NCI-H2107 treated with DMSO at 0.1 percent for 48 hours (cell line): ENCODE data around the gene SLC17A9.
A peak's percentile ranks its signal among the peaks of the same experiment; 100 is the strongest.

Source experiments
- DNase-seq: peaks from one replicate; lab custom pipeline; 2025; ENCODE audit not compliant: unreplicated experiment; lab: John Stamatoyannopoulos, UW

Gene SLC17A9

GRCh38 chr20:62937268-62938104 is 15.0 kb upstream of the SLC17A9 start:
- peak; percentile 87 for DNase-seq

DNA sequence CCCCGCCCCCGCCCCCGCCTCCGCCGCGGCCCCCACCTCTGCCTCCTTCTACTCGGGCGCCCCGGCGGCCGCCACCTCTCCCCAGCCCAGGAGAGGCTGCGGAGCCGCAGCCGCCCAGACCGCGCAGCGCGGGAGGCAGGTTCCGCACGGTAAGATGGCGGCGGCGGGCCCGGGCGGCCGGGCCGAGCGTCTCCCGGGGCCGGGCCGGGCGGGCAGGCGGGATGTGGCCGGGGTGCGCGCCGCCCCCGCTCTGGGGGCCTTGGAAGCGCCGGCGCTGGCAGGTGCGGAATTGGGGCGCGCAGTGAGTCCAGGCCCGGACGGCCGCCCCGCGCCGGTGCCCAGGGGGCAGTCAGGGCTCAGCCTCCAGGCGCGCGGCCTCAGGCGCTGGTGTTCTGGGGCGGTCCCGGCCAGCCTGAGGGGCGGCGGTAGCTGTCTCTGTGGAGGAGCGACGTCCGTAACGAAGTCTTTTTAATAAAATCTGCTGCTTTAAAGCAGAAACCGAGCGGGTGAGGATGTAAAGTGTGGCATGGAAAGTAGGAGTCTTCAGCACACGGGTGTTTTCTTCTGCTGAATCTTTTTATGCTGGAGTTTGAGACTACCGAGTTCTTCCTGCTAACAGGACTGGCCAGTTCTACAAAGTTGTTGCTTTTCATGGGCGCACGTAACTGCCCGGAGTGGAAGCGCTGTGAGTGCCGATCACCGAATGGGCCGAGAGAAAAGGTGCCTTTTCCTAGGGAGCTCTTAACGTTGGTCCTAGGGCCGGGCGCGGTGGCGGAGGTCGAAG is 14.2 kb upstream of the SLC17A9 start, which contains the start of gene GID8:
Gene GID8, plus strand, starts transcription at position 43 of the 784 bp plus-strand sequence. CDS start 3,356 bp downstream, outside the sequence.
- peak; percentile 12 for DNase-seq

GRCh38 chr20:62940875-62941274 is 11.6 kb upstream of the SLC17A9 start:
- no peak for DNase-seq

GRCh38 chr20:62941792-62942191 is 10.7 kb upstream of the SLC17A9 start:
- no peak for DNase-seq

DNA sequence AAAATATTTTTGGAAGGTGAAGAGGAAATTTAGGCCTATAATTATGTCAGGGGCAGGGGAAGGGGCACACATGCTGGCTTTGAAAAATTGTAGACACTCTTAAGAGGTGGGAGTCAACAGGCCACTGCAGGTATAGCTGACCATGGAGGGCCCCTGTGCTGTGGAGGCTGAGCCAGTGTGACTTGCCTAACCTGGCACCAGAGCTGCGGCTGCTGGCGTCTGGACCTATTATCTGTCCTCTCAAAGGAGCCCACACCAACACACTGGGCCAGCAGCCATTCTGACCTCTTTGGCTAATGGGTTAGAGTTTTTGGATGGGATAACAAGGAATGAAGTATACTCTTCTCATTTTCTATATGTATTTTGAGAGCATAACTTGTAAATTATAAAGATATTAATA is 10.1 kb upstream of the SLC17A9 start:
- no peak for DNase-seq

- DNase-seq = no peak
Observed at GRCh38 chr20:62943396-62943795, 9.1 kb upstream of the SLC17A9 start.

- DNase-seq = no peak
Observed at GRCh38 chr20:62944184-62944583, 8.3 kb upstream of the SLC17A9 start.

GRCh38 chr20:62944746-62945145 is 7.8 kb upstream of the SLC17A9 start:
- DNase-seq = no peak

DNA sequence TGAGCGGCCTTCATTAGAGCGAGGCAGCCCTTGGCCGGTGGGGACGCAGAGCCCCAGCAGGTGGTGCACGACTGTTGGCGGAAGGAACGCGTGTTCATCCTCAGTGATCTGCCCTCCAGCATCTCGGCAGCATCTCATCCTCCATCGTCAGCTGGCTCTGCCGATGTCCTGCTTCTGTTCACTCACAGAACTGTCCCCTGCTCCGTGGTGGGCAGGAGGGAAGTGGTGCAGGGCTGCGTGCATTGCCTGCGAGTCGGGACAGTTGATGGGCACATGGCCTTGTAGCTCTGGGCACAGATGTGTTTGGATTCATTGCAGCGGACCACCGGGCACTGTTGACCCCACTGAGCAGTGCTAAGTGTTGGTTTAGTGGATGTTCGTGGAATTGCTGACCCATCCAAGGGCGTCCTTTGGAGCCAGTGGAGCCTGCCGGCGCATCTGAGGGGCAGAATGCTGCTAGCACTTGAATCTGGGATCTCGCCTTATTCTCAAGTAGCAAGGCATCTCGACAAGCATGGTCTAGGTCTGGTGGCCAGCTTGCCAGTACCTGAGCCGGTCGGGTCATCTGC is 6.7 kb upstream of the SLC17A9 start:
- no peak for DNase-seq

GRCh38 chr20:62946918-62947317 is 5.6 kb upstream of the SLC17A9 start:
- no peak for DNase-seq

DNA sequence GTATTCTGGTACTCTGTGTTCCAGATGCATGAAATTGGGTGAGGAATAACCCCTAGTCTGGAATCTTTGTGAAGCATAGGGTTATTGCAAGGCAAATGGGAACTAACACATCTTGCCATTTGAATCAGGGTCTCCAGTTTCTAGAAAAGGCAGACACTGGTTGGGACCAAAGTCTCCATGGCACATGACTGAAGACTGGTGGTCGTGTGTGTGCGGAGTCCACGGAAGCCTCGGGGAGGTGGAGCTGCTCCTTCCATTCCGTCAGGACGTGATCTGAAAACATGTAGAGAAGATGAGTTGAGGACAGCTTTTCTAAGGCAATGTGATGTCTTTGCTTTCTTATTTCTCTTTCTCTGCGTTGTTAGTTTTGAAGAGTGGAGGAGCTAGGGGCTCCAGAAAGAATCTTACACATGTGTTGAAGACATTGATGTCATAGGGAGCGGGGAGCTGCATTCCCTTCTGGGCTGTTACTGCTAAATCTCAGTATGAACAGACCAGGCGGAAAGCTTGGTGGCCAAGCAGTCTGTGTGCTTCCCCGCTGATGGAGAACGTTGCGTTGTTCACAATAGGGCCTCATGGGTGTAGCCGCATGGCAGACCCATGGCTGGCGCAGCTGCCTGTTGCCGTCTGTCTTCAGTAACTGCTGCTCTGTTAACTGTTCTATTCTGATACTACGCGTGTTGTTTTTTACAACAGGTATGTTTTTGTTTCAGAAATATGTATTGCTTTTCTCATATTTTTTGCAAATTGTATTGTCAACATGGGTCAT is 4.8 kb upstream of the SLC17A9 start:
- no peak for DNase-seq

GRCh38 chr20:62949153-62949821 is 3.2 kb upstream of the SLC17A9 start:
- no peak for DNase-seq

- DNase-seq = no peak
Observed at GRCh38 chr20:62949962-62950361, 2.5 kb upstream of the SLC17A9 start.

DNA sequence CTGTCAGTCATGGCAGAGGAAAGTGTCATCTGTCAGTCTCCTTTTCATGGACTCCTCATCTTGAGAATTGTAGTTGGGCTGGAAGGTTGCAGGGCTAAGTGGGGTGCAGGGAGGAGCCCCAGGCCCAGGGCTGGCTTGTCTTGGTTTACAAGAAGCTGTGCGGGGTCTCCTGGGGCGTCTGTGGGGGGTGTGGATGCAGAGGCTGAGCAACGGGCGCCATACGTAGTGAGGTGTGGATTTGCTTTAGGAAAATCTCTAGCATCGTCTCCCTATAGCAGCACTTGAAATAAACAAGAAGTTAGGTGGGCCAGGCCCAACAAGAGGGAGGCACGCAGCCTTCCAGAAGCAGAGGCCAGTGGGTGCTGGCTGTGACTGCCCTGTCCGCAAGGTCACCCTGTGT is 1.8 kb upstream of the SLC17A9 start:
- DNase-seq = no peak

DNA sequence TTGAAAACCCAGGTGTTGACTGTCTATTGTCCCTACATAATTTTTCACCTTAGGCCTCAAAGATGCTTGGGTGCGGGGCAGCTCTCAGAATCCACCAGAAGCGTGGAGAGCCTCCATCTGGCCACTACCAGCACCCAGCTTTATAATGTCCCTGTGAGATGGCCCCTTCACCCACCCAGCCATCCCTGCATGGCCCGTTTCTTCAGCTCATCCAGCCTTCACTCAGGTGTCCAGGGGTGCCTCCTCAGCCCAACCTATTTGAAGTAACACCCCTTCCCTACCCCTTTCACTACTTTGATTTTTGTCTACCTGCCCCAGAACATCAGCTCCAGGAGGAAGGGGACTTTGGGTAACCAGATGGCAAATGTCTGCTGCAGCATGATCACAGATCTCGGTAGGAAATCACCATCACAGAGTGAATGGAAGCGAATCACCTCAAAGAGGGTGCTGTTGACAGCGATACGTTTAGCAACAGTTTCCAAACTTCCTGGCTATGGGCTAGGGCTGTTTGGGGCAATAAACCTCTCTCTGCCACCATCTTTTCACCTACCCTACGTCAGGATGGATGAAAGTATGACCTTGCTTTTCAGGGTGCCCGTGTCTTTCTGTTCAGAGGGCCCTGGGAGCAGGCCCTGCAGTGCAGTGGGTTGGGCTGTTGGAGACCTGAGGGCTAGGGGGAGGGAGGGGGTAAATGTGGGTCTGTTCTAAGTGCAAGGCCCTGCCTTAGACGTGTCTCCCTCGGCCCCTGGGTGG is 1.2 kb upstream of the SLC17A9 start:
- DNase-seq = no peak

- no peak for DNase-seq
Observed at GRCh38 chr20:62951896-62952372, 575 bp upstream of the SLC17A9 start.

DNA sequence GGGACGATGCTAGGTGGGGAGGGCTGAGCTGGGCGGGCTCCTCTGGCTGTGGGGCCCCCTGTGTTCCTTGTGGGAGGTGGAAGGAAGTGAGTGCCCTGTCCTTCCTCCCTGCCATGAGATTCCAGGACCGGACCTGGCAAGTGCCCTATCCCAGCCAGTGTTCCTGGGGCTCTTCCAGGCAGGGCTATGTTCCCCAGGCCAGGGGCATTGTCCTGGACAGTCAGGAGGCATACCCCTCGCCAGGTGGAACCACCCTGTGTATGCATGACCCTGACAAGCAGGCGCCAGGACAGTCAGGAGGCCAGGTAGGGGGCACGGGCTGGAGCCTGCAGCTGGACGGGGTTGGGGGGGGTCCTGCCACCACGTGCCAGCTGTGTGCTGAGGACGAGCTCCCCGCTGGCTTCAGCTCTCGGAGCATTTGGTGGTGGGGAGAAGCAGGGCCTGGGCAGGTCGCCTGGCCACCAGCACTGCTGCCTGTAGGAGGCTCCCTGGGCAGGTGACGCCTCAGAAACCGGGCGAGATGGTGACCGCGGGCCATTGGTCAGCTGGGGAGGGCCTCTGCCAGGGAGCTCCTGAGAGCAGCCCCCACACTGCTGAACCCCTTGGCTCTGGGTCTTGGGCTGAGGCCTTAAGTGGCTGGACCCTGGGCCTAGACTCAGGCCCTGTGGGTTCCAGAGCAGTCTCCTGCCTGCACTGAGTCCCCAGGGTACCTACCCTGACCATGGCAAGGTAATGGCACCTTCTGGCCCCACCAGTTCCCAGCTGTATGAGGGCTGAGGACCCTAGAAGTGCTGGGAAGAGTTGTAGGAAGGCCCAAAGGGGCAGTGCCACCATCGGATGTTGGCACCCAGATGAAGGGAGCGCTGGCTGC is 694 bp downstream of the SLC17A9 start:
- no peak for DNase-seq

- peak; percentile 70 for DNase-seq
Observed at GRCh38 chr20:62953839-62954703, 1.6 kb downstream of the SLC17A9 start.
